NK-92 (cell line): ENCODE results near the gene PUSL1.

Experiments used
- DNase-seq: peaks from one replicate; lab custom pipeline; 2025; ENCODE audit not compliant: unreplicated experiment; lab: John Stamatoyannopoulos, UW

PUSL1 gene

DNA sequence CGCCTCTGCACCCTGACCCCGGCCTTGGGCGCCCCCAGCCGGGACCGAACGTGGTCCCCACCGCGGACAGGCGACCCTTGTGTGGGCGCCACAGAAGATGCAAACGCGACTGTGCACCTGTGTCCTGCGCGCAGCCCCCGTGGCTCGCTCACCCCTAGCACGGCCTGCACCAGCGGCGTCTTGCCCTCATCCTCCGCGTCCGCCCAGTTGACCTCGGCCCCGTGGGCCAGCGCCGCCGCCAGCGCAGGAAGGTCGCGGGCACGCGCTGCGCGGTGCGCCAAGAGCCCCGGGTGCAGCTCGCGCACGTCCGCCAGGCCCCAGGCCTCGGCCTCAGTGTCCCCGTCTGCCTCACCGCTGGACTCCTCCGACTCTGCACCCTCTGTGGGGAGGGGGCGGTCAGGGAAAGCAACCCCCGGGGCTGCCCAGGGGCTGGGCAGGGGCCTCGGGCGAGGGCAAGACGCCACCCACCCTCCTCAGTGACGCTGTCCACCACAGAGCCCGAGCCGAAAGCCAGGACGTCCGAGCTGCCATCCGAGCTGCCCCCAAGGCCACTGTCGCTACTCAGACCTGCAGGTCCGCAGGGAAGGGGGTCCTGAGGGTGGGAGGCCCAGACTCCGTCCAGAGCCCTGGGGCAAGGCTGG lies 14.0 kb upstream of the PUSL1 start:
- no peak for DNase-seq

DNA sequence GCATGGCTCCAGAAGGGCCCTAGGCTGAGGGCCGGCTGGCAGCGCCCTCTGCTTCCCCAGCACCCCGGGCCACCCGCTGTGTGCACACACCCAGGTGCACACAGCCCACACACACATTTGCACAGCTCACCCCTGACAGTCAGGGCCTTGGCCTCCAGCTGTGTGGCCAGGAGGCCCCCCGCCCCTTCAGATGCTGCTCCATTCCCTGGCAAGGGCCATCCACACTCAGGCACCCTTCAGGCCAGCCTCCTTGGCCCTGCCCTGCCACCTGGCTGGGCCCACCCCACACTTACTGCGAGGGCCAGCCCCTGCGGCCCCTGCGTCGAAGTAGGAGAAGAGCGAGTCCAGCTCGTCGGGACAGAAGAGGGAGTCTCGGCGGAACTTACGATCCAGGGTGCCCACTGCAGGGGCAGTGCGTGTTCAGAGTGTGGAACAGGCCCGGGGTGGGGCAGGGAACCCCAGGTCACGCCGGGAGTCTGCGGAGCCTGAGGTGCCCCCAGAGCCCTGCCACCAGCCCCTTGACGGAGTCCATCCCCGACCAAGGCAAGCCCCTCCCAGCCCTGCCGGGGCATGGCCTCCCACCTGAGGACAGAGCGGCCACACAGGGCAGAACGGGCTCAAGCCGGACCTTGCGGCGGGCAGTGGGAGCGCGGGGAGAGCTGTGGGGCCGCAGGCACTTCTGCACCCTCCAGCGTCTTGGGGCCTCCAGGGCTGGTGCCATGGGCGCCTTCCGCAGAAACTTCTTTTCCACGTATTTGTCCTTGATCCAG lies 13.1 kb upstream of the PUSL1 start:
- no peak for DNase-seq

DNA sequence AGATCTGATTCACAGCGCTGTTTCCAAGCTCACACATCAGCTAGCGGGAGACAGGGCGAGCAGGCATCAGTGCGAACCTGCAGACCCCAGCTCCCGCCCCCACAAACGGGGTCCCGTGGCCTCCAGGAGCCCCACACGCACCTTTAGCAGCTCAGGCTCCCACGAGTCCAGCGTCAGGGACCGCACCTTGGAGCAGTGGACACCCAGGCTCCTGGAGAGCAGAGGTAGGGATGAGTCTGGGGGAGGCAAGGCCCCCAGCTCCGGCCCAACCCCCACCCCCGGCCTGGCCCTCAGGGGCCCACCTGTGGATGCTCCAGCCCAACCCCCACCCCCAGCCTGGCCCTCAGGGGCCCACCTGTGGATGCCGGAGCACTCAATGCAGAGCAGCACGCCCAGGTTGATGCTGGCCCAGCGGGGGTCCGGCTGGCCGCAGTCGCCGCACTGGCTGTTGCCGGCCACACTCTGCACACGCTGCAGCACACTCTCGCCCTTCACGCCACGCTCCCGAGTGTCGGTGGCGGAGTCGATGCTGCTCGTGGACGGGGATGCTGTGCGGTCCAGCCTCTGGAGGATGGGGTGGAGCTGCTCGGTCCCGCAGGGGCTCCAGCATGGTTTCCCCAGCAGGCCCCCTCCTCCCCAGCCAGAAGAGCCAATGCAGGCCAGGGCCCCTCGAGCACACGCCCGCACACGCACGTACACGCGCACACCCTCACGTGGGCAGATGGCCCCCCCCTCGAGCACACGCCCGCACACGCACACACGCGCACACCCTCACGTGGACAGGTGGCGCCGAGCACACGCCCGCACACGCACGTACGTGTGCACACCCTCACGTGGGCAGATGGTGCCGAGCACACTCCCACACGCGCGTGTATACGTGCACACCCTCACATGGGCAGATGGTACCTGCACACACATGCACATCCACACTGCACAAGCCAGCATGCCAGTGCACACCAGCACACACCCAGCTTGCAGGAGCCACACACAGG lies 12.0 kb upstream of the PUSL1 start:
- no peak for DNase-seq

DNA sequence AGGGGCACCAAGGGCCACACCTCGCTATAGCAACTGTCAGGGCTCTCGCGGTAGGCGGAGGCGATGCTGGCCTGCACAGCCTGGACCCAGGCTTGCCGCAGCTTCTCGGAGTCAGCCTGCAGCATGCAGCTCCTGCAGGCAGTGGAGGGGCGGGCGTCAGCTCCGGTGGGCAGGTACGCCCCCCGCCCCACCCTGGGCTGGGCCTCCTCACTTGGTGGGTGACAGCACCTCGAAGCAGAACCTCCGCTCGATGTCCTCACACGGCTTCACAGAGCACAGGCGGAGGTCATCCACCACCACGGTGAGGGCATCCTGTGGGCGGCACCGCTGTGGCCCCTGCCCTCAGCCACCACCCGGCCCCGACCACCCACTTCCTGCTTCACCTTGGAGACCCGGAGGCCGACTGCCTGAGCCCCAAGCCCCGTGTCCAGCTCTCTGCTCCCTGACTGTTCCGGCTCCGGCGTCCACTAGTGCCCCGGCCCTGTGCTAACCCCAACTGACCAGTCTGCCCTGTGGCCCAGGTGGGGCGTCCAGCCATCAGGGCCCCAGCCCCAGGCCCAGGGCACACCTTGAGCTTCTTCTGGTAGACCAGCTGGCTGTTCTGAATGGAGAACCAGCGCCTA lies 10.5 kb upstream of the PUSL1 start:
- no peak for DNase-seq

DNA sequence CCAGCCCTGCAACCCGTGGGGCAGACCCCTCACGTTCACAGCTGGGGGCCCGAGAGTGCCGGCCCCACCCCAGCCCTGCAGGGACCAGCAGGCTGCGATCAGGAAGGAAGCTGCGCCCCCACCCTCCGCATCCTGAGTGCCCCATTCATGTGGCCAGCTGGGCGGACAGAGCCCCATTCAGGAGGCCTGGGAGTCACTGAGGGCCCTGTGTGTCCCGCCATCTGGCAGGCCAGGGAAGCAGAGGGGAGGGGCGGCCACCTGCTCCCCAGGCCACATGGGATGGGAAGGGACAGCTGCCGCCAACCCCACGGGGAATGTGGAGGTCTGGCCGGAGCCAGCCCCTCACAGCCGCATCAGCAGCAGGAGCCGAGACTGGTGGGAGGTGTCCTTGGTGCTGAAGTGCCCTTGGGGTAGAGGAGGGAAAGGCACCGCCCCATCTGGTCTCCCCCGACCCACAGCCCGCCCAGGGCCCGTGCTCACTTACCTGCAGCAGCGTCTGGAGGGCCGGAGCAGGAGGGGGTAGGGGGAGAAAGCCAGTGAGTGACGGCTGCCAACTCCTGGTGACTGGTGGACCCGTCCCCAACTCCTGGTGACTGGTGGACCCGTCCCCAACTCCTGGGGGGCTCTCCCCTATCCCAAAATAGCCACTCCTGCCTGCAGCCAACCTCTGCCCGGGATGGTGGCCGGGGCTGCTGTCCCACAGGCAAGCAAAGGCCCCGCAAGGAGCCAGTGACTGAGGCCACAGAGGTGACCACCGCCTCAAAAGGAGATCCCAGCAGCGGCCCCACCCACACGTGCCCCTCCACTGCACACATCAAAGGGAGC lies 9.3 kb upstream of the PUSL1 start:
- no peak for DNase-seq

DNA sequence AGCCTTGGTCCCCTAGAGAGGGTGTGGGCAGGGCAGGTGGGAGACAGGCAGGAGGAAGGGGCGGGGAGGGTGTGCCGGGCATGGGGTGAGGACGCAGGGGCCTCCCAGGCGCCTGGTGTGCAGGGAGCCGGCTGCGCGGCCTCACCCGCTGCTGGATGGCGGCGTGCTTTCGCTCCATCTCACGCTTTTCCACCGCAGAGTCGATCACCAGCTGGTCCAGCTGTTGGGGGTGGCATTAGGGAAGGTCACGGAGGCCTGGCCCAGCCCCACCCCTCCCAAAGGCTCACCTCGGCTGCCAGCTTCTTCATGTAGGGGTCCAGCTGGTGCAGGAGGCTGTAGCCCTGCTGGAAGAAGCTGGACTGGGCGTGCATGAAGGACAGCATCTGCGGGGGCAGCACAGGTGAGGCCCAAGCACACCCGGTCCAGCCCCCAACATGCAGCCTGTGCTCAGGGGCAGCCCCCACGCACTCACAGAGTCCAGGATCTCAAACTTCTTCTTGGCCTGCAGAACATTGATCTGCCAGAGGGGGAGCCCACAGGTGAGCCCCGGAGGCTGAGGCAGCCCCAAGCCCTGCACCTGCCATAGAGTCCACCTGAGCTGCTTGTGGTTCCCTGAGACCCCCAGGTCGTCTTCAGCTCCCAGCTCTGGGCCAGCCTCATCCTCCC lies 8.6 kb upstream of the PUSL1 start:
- no peak for DNase-seq

DNA sequence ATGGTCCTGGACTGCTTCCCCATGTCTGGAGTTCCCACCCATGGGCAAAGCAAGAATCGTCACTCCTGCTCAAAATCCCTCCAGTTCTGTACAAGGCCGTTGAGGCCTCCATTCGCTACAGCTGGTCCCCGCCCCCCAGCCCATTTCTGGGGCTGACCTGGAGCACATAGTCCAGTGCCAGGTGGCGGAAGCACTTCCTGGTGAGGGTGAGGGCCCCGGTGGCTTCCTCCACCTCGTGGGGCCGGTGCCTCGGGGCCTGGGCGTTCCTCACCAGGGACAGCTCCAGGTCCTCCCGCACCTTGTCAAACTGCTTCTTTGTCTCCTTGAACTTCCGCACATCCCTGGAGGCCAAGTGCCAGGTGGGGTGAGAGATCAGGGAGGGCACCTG lies 8.1 kb upstream of the PUSL1 start:
- DNase-seq, result no peak

DNA sequence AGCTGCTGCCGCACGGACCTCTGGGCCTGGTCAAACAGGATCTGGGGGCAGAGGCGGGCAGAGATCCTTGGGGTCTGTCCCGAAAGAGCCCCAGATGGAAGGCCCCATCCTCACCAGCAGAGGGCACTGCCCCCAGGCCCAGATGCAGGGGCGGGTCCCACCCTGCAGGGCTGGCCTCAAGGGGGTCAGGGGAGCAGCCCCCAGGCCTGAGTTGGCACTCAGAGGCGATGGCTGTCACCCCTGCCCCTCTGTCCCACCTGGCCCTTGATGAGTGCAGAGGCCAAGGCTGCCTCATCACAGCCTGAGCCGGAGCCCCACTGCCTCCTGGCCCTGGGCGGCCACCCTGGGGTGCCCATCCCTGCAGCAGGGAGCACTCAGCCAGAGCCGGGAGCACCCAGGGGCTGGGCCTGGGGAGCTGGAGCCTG lies 6.4 kb upstream of the PUSL1 start:
- DNase-seq, result no peak

DNA sequence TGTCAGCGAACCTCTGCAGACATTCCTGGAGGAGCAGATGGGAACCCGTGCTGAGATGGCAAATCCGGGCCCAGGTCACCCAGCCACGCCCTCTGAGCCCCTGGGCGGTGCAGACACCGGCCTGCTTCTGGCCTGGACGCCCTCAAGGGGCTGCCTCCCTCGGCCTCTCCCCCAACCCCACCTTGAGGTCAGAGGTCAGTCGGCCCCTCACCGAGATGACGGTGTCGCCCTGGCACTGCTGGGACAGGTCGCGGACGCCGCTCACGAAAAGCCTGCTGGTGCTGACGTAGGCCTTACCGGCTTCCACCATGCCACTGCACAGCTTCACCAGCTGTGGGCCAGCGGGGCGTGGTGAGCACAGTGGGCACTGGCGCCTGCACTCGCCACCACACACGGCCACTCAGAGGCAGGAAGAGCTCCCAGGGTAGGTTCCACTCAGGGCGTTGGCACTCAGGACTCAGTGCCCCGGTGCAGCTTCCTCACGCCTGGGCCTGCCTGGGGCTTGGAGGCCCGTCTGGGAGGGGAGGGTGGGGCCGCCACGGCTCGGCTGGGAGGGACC lies 5.4 kb upstream of the PUSL1 start:
- DNase-seq, result no peak

DNA sequence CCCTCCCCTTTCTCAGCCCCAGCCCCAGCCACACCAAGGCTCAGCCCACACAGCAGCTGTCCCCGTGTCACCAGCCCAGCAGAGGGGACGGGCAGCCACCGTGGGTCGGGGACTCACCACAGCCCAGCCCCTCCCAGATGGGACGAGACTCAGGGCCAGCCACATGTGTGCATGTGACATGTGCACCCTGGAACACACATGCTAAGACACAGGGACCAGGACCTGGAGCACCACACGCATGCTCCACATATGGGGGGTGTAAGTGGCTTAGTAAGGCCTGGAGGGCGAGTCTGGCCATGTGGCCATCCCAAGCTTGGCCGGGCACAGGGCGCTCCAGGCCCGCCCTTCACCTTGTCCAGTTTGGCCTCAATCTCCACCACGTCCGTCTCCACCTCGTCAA lies 4.7 kb upstream of the PUSL1 start:
- DNase-seq, result no peak

DNA sequence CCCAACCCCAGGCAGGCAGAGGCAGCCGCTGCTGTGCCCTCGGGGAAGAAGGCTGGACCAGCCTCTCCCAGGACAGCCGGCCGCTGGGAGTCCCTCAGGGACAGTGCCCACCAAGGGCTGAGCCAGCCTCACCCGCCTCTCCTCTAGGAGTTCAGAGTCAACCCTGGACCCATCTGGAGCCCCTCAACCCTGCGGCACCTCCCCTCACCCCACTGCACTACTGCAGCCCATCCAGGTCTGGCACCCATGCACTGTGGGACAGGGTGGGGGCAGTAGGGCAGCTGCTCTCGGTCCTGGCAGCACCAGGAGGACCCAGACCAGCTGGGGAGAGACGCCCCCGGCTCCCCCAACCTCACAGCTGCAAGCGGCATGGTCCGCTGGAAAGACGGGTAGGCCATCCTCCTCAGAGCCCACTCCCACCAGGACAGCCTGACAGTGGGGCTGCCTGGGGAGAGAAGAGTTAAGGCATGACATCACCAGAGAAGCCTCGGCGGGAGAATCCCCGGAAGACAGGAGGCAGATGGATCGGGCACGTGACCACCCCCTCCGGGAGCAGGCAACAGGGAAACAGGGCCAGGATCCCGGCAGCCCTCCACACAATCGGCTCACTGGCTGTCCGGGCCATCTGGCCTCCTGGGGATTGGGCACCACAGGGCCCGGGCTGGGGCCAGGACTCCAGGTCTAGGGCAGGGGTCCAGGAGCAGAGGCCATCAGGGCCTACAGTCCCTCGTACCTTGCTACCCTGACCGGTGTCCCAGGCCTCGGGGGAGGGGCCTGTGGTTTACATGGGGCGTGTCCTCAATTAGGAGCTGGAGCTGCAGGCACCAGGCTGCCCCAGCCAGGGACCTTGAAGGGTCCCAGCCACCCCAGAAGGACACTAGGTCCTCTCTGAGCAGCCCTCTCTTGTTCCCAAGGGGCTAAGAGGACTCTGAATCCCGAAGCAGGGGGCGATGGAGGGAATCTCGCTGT lies 3.8 kb upstream of the PUSL1 start:
- no peak for DNase-seq

DNA sequence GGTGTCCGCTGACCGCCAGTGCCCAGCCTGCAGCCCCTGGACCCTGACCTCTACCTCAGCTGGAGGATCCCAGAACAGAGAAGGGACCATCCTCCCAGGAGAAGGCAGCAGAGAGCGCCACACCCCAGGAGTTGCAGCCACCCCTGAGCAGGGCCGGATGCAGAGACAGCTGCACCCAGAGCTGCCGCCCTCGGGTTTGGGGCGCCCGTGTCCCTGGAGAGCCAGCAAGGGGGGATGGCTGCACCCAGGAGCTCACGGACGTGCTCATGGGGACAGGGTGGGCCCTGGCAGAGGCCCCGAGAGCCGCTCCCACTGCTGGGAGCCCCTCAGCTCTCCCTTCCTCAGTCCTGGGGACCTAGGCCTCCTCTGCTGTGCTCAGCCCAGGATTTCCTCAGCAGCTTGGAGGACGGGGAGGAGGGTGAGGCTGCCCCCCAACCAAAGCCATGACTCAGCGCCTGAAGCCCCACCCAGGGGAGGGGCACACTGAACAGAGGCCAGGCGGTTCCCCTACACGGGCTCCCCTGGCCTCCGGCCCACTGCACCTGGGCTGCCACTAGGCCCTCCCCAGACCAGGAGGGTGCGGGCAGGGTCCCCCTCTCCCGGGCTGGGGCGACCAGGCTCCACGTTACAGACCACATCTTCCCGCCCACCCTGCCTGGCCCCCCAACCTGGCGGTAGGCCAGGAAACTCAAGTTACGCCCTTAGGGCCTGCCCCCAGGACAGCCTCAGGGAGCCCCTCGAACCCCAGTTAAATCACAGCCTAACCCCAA lies 2.9 kb upstream of the PUSL1 start:
- no peak for DNase-seq

DNA sequence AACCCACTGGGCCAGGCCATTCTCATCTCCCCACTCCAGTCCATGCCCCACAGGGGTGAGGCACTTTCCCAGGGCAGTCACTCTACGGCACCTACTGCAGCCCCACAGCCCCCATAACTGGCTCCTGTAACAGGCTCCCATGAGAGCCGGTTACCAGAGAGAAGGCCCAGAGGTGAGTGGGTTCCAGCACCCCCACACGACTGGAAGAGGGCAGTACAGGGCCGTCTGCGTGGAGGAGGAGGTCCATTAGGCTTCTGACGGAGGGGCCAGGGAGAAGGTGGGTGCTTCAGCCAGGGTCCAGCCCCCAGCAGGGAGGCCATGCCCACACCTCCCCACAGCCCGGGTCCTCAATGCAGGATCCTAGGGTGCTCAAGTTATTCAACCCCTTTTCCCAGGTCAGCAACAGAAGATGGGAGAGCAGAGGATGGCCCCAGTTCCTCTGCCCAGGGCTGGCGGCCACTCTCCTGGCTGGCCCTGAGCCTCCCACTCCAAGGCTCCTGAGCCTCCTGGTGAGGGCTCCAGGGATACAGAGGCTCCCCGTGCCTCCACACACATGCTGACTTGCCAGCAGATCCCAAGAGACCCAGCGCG lies 2.2 kb upstream of the PUSL1 start:
- no peak for DNase-seq

DNA sequence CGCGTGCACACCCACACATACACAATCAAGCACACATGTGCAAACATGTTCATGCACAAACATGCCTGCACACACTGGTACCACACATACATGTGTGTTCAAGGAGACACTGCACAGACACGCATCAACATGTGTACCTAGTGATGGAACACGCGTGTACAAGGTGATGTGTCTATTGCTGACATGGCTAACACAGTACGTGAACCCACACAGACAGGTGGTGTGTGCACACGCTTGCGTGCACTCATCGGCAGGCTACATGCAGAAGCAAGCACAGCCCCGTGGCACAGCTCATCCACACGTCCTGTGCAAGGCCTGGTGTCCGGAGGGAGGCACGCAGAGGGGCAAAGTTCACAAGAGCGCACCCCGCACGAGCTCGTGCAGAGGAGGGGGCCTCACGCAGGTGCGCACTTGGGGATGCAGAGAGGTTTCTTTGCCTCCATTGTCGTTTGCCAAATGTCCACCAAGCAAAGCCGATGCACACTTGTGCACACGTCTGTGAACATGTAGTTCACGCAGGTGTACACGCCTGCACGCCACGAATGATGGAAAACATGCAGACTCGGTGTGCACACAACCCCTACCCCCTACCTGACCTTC lies 1.6 kb upstream of the PUSL1 start:
- DNase-seq, result no peak

DNA sequence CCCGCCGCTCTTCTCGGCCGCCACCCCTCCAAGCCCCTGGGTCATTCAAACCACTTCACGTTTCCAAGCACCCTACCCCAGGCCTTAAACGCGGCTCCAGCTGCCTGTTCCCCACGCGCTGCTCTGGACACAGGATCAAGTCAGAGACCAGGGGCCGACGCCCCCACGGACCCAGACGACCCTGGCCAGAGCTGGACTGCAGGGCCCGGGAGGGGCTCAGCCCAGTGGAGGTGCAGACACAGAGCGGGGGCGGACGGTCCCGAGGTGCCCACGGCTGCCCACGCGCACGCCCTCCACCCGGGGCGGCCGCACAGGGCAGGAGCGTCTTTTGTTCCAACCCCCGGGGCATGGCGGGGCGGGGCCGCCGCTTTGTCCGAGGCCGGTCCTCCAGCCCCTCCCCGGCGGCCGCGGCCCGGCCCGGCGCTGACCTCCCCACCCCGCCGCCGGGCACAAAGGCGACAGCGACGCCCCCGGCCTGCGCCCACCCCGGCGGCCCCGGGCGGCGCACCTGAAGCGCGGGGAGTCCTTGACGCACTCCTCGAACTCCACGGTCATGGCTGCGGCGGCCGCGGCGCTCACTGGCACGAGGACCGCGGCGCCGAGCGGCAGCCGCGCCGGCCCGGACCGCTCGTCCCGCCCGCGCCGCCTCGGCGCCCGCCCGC lies 1.0 kb upstream of the PUSL1 start:
- DNase-seq, result no peak

DNA sequence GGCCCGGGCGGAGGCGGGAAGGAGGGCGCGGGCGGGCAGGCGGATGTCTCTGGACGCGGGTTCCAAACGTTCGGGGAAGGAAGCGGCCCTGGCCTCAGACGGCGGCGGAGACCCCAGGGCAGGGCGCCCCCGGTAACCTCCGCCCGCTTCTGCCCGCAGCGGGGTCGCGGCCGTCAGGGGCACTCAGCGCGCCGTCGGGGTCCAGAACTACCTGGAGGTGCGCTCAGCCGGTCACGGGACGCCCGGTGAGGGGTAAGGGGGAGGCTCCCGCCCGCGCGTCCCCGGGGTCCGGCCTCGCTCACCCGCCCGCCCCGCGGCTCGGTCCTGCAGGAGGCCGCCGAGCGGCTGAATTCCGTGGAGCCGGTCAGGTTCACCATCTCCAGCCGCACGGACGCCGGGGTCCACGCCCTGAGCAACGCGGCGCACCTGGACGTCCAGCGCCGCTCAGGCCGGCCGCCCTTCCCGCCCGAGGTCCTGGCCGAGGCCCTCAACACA lies 406 bp downstream of the PUSL1 start:
- no peak for DNase-seq
